Stimulated activated CD4-positive, alpha-beta T cell treated with anti-CD3 and anti-CD28 coated beads, TNF-alpha, amount 100 ng/mL, for 24 hours (primary cell): ENCODE measurements around the gene CCDC121.

ENCODE experiments used
- DNase-seq, 3 experiments: peaks; one replicate each; pipeline ENCODE4 v3.0.0-alpha.2; 2020; ENCODE audit warnings: low read depth in 3 of 3

The CCDC121 gene

DNA sequence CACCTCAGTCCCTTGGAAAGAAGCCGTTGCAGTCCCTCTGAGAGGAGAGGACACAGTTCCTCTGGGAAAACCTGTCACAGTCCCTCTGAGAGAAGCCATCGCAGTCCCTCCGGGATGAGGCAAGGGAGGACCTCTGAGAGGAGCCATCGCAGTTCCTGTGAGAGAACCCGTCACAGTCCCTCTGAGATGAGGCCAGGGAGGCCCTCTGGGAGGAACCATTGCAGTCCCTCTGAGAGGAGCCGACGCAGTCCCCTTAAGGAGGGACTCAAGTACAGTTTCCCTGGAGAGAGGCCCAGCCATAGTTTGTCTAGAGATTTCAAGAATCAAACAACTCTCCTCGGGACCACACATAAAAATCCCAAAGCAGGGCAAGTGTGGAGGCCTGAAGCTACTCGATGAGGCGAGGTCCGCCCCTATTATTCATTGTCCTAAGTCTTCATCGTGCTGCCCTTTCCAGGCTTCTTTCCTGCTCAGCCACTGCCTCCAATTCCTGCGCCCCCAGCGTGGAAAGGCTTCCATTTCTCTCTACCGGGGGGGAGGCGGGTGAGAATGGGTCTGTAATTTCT, 46.6 kb downstream of the CCDC121 start:
- DNase-seq: no peak

- no peak for DNase-seq
Observed at GRCh38 chr2:27581417-27582128, 47.2 kb downstream of the CCDC121 start.
